ENCODE data around the gene COMMD8.

COMMD8 gene

DNA sequence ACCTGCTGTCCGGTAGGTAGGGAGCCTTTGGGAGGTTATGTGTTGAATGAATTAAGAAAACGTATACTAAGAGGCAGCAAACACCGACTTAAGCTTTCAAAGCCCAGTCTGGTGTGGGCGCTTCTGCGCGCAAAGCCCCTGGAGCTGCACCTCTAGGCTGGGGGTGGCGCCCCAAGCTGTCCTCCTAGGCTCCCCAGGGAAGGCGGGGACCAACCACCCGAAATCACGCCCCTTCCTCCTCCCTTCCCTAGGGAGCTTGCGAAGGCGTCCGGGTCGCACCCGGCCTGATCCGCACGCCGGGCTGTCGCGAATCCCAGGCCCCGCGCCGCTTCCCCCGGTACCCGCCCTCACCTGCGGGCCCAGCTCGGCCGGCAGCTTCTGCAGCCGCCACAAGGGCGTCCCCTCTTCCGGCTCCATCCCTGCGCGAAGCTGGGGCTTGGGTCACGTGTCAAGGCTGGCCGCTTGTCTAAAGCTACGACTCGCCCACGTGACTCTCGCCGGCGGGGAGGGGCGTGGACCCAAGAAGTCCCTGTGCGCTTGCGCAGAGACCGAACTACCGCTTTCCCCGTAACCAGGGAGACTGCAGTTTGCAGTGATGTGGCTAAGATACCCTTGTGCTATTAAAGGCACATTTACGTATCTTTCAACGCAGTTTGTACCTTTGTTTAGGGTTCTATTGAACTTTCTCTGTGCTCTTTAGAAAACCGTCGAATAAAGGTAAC lies at the start of gene COMMD8:
TSS of gene COMMD8 (minus strand) at position 468 of the 722 bp plus-strand sequence. CDS start at position 417, 51 bp downstream.
- peak within 1 kb of the TSS; percentile 82 for H3K27ac ChIP-seq
- peak; percentile 96 for DNase-seq (ENCODE audit: low spot score)

DNA sequence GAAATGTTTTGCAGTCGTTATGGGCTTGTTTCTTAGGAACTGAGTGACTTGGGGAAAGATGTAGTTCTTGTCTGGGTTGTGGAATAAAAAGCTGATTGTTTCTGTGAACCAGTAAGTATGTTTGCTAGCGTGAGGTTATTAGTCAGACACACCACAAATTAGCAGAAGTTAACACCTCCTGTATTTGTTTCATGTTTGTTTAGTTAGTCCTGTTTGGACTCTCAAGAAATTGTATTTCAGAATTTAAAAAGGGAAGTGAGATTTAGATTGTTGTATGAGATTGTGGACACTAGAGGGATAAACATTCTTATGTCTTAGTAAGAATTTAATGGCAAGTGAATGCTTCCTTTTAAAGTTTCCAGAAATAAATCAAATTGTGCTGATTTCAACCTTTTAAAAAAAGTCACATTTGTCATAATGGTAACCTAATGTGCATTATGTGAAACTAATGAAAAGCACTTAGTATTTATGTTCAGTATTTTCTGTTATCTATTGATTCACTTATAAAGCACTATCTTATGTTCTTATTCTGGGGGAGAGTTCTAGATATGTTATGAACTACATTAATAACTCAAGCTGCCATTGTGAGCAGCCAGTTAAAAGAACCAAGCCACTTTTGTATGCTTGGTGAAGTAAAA lies 47.1 kb upstream of the COMMD8 start:
- POLR2A ChIA-PET (ENCODE audit: low non-redundant PET), result no interaction called here
- CTCF ChIA-PET, result interaction anchor here (0.7 kb wide), 1 partner anchor 26 kb away, joined by 4 read pairs; the partner anchor contains the start of gene ATP10D
- no peak overlapping the region for H3K27ac ChIP-seq
- TF ChIP-seq, protein P1, sequence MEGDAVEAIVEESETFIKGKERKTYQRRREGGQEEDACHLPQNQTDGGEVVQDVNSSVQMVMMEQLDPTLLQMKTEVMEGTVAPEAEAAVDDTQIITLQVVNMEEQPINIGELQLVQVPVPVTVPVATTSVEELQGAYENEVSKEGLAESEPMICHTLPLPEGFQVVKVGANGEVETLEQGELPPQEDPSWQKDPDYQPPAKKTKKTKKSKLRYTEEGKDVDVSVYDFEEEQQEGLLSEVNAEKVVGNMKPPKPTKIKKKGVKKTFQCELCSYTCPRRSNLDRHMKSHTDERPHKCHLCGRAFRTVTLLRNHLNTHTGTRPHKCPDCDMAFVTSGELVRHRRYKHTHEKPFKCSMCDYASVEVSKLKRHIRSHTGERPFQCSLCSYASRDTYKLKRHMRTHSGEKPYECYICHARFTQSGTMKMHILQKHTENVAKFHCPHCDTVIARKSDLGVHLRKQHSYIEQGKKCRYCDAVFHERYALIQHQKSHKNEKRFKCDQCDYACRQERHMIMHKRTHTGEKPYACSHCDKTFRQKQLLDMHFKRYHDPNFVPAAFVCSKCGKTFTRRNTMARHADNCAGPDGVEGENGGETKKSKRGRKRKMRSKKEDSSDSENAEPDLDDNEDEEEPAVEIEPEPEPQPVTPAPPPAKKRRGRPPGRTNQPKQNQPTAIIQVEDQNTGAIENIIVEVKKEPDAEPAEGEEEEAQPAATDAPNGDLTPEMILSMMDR (conservative IDR thresholded peaks at IDR 0.05; ENCODE audit: low read depth), result no peak
- DNase-seq (ENCODE audit: low spot score), result no peak

More for the DNA sequence above, at the start of gene COMMD8:
- CTCF ChIA-PET, result interaction anchor here (0.8 to 1.1 kb wide), 3 partner anchors 102 to 530 kb away, joined by 3 to 4 read pairs (median 4); no protein-coding TSS in a partner anchor
- TF ChIP-seq, protein P1 (conservative IDR thresholded peaks at IDR 0.05; ENCODE audit: low read depth), result peak; percentile 26; the same call in 1 of the 2 replicates
- POLR2A ChIA-PET (ENCODE audit: low non-redundant PET), result interaction anchor here (0.5 to 1.0 kb wide), 3 partner anchors 22 to 581 kb away, joined by 3 to 4 read pairs (median 3); partner anchors contain the start of gene ATP10D

DNA sequence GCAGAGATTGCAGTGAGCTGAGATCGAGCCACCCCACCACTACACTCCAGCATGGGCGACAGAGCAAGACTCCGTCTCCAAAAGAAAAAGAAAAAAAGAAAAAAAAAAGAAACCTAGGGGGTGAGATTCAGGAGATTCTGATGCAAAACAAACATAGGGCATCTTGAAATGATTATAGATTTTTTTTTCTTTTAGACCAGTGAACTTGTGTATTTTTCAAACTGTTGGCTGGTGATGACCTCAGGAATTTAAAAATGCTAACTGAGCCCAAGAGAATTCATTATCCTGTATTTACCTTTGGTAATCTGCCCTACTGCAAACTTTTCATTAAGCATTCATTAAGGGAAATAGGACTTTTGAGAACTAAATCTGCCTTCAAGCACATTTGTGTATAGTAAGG lies 42.2 kb upstream of the COMMD8 start:
- ChIA-PET CTCF (no interaction called here), POLR2A (ENCODE audit: low non-redundant PET) (no interaction called here)
- TF ChIP-seq, protein P1 (conservative IDR thresholded peaks at IDR 0.05; ENCODE audit: low read depth), result no peak
- no peak for DNase-seq (ENCODE audit: low spot score)
- H3K27ac ChIP-seq, result no peak overlapping the region

DNA sequence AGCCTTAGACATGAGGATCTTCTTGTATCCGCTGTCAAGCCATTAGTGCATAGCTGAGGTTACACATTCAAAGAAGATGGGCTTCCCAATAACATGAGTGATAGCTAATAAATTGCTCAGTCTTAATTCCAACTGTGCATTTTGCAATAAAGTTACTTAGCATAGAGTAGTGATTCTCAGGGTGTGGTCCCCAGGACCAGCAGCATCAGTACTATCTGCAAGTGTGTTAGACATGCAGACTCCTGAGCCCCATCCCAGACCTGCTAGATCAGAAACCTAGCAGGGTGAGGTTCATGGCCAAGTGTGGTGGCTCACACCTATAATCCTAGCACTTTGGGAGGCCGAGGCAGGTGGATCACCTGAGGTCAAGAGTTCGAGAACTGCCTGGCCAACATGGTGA lies 41.6 kb upstream of the COMMD8 start:
- no peak overlapping the region for H3K27ac ChIP-seq
- ChIA-PET POLR2A (ENCODE audit: low non-redundant PET) (no interaction called here), CTCF (no interaction called here)
- TF ChIP-seq, protein P1 (conservative IDR thresholded peaks at IDR 0.05; ENCODE audit: low read depth), result no peak
- DNase-seq (ENCODE audit: low spot score), result no peak

DNA sequence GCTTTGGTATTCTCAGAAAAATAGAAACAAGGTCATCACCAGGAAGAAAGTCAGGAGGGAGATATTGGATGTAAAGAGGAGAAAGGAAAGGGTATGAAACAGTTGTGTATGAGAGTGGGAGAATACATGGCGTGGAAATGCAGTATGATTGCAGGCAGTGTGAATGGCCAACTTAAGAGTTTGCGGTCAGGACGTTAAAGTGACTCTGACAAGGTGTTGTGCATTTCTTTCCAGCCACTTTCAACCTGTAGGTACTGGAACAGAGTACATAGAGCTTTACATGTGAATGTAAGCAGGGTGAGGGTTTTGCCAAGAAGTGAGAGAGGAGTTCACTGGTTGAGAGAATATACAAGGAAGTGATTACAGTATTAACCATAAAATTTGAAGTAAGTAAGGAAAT lies 37.3 kb upstream of the COMMD8 start:
- no peak overlapping the region for H3K27ac ChIP-seq
- POLR2A ChIA-PET (ENCODE audit: low non-redundant PET), result no interaction called here
- CTCF ChIA-PET, result interaction anchor here (0.6 kb wide), 1 partner anchor 379 kb away, joined by 3 read pairs; no protein-coding TSS in a partner anchor
- no peak for DNase-seq (ENCODE audit: low spot score)
- TF ChIP-seq, protein P1 (conservative IDR thresholded peaks at IDR 0.05; ENCODE audit: low read depth), result no peak

DNA sequence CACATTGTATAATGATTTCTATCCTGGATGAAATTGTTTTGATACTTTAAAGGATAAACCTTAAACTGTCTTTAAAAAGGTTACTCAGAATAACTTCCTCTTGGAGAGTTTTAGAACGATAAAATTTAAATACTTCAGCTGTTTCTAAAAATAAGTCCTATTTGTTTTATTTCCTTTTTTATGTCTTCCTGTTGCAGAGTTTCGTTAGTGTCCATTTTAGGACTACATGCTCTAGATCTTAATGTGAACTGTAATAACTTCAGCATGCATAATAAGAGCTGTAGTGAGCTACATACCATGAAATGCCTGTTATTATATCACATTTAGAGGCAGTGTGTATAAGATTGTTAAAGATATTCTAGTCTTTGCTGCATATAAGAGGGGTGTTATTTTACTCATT lies 36.2 kb upstream of the COMMD8 start:
- H3K27ac ChIP-seq, result no peak overlapping the region
- ChIA-PET CTCF (interaction anchor here (0.6 kb wide), 1 partner anchor 11 kb away, joined by 3 read pairs; no protein-coding TSS in a partner anchor), POLR2A (ENCODE audit: low non-redundant PET) (no interaction called here)
- no peak for DNase-seq (ENCODE audit: low spot score)
- TF ChIP-seq, protein P1 (conservative IDR thresholded peaks at IDR 0.05; ENCODE audit: low read depth), result no peak
